AG04449 (cell line): ENCODE measurements around the gene IQCK.

Experiments used
- CTCF ChIA-PET: fragments of 350-600 bp; formaldehyde crosslinking; extraction: SDS; loops from one replicate; lab custom pipeline; 2021; ENCODE audit warnings: antibody characterized with exemption; lab: Yijun Ruan, JAX
- POLR2A ChIA-PET: fragments of 400-600, 350-600 bp; formaldehyde crosslinking; extraction: SDS; loops from one replicate; lab custom pipeline; 2020; ENCODE audit warnings: antibody characterized with exemption, inconsistent platforms; lab: Yijun Ruan, JAX
- DNase-seq: peaks from one replicate; pipeline ENCODE4 v3.0.0-alpha.2; 2010; ENCODE audit warnings: low read depth, low spot score
- H3K4me3 ChIP-seq: 2 replicates; pipeline ENCODE4 v1.5.1; 2011; ENCODE audit warnings: low read depth, mild to moderate bottlenecking, control low read depth, low read length
- CTCF ChIP-seq: IDR thresholded peaks from one replicate; pipeline ENCODE4 v1.5.1; 2011; ENCODE audit warnings: mild to moderate bottlenecking, moderate library complexity, low read length, control low read depth, inconsistent platforms; ENCODE audit not compliant: insufficient read depth; ENCODE audit errors: missing control alignments

Gene IQCK

GRCh38 chr16:19766988-19767387 is 48.9 kb downstream of the IQCK start:
- no peak for DNase-seq
- POLR2A ChIA-PET = no interaction called here
- TF ChIP-seq CTCF = no peak
- no peak overlapping the region for H3K4me3 ChIP-seq
- CTCF ChIA-PET = no interaction called here

DNA sequence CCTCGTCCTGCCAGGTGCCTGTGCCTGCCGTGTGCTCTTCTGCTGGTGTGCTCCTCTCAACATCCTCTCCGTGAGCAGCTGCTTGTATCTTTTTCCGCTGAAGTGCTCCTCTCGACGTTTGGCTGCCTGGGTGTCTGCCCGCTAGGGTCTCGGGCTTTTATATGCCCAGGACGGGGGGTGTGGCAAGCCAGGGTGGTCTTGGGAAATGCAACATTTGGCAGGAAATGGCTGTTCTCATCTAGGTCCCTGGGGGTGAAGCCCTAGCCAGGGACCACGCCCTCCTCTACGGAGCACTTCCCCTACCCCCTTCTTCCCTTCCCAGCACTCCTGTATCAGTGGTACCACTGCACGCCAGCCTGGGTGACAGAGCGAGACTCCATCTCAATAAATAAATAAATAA is 49.4 kb downstream of the IQCK start:
- ChIA-PET CTCF (no interaction called here), POLR2A (no interaction called here)
- DNase-seq = no peak
- H3K4me3 ChIP-seq = no peak overlapping the region
- TF ChIP-seq CTCF = no peak

- POLR2A ChIA-PET = no interaction called here
- TF ChIP-seq CTCF = no peak
These were observed 51.2 kb downstream of the IQCK start for GRCh38 chr16:19769239-19769638.

DNA sequence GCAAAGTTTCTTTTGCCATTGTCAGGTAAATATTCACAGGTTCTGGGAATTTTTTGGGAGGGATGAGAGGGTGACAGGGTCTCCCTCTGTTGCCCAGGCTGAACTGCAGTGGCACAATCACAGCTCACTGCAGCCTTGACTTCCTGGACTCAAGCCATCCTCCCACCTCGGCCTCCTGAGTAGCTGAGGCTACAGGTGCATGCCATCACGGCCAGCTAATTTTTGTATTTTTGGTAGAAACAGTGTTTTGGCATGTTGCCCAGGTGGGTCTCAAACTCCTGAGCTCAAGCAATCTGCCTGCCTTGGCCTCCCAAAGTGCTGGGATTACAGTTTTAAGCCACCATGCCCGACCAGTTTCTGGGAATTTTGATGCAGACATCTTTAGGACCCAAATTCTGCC is 53.0 kb downstream of the IQCK start:
- ChIA-PET POLR2A (no interaction called here), CTCF (no interaction called here)
- TF ChIP-seq CTCF = no peak
- H3K4me3 ChIP-seq = no peak overlapping the region
- DNase-seq = no peak

More at GRCh38 chr16:19769239-19769638, 51.2 kb downstream of the IQCK start:
- H3K4me3 ChIP-seq = no peak overlapping the region
- DNase-seq = no peak
- CTCF ChIA-PET = no interaction called here

- no peak for DNase-seq
- ChIA-PET POLR2A (no interaction called here), CTCF (no interaction called here)
- no peak for TF ChIP-seq CTCF
- H3K4me3 ChIP-seq = no peak overlapping the region
These were observed 53.7 kb downstream of the IQCK start for GRCh38 chr16:19771796-19772195.

DNA sequence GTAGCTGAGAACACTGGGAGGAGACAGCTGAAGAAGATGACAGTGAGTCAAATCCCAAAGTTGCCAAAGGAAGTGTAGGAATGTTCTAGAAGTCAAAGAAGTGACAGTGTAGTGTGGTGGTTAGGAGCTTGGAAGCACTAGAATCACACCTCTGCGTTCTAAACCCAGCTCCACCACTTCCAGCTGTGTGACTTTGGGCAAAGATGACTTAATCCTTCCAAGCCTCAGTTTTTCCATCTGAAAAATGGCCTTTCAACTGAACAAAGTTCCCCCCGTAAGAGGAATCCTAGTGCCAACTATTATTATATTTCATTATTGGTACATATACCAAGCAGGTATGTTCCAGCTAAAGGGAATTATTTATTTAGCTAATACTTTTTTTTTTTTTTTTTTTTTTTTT is 56.0 kb downstream of the IQCK start:
- TF ChIP-seq CTCF = no peak
- DNase-seq = no peak
- ChIA-PET CTCF (no interaction called here), POLR2A (interaction anchor here (0.6 kb wide), 1 partner anchor 638 kb away, joined by 3 read pairs; no protein-coding TSS in a partner anchor)
- no peak overlapping the region for H3K4me3 ChIP-seq
